ENCODE results near the gene SLC23A2.
"Not testable (repeated sequence)": the region's sequence is repeated elsewhere in the genome, so short reads cannot be mapped to it uniquely, and the experiment has no call there.

SLC23A2 gene

GRCh38 chr20:5031206-5031557 is 29.9 kb upstream of the SLC23A2 start:
- TF ChIP-seq POLR2A (IDR thresholded peaks at IDR 0.05; ENCODE audit: low read depth, low read length) (no peak), TAF1 (IDR thresholded peaks at IDR 0.05; ENCODE audit: borderline replicate concordance, low read depth, low read length) (no peak), POLR2AphosphoS5 (IDR thresholded peaks at IDR 0.05; ENCODE audit: low read depth, low read length) (no peak)
- no peak for FAIRE-seq
- no peak for DNase-seq (ENCODE audit: insufficient read length)

- FAIRE-seq, result no peak
- TF ChIP-seq POLR2A (IDR thresholded peaks at IDR 0.05; ENCODE audit: low read depth, low read length) (no peak), POLR2AphosphoS5 (IDR thresholded peaks at IDR 0.05; ENCODE audit: low read depth, low read length) (no peak), TAF1 (IDR thresholded peaks at IDR 0.05; ENCODE audit: borderline replicate concordance, low read depth, low read length) (no peak)
- DNase-seq (ENCODE audit: insufficient read length), result no peak
Observed at GRCh38 chr20:5030348-5031205, 29.3 kb upstream of the SLC23A2 start.

GRCh38 chr20:5028258-5029059 is 27.1 kb upstream of the SLC23A2 start:
- DNase-seq (ENCODE audit: insufficient read length); FAIRE-seq: not testable (repeated sequence)

GRCh38 chr20:5024982-5025381 is 23.7 kb upstream of the SLC23A2 start:
- TF ChIP-seq POLR2AphosphoS5 (IDR thresholded peaks at IDR 0.05; ENCODE audit: low read depth, low read length) (no peak), POLR2A (IDR thresholded peaks at IDR 0.05; ENCODE audit: low read depth, low read length) (no peak), TAF1 (IDR thresholded peaks at IDR 0.05; ENCODE audit: borderline replicate concordance, low read depth, low read length) (no peak)
- DNase-seq (ENCODE audit: insufficient read length) (no peak), FAIRE-seq (no peak)

GRCh38 chr20:5024103-5024502 is 22.8 kb upstream of the SLC23A2 start:
- FAIRE-seq, result no peak
- TF ChIP-seq POLR2A (IDR thresholded peaks at IDR 0.05; ENCODE audit: low read depth, low read length) (no peak), POLR2AphosphoS5 (IDR thresholded peaks at IDR 0.05; ENCODE audit: low read depth, low read length) (no peak), TAF1 (IDR thresholded peaks at IDR 0.05; ENCODE audit: borderline replicate concordance, low read depth, low read length) (no peak)

GRCh38 chr20:5023171-5023570 is 21.9 kb upstream of the SLC23A2 start:
- not testable (repeated sequence) for FAIRE-seq; DNase-seq (ENCODE audit: insufficient read length)

More at GRCh38 chr20:5024103-5024502, 22.8 kb upstream of the SLC23A2 start:
- DNase-seq (ENCODE audit: insufficient read length), result no peak

GRCh38 chr20:5020760-5021159 is 19.4 kb upstream of the SLC23A2 start:
- FAIRE-seq, result no peak
- no peak for DNase-seq (ENCODE audit: insufficient read length)
- no peak for TF ChIP-seq POLR2AphosphoS5 (IDR thresholded peaks at IDR 0.05; ENCODE audit: low read depth, low read length)
- no peak for TF ChIP-seq TAF1 (IDR thresholded peaks at IDR 0.05; ENCODE audit: borderline replicate concordance, low read depth, low read length)
- TF ChIP-seq POLR2A (IDR thresholded peaks at IDR 0.05; ENCODE audit: low read depth, low read length), result no peak

GRCh38 chr20:5013682-5014447 is 12.6 kb upstream of the SLC23A2 start:
- FAIRE-seq (no peak), DNase-seq (ENCODE audit: insufficient read length) (no peak)
- TF ChIP-seq POLR2AphosphoS5 (IDR thresholded peaks at IDR 0.05; ENCODE audit: low read depth, low read length) (no peak), POLR2A (IDR thresholded peaks at IDR 0.05; ENCODE audit: low read depth, low read length) (no peak)

- no peak for TF ChIP-seq POLR2AphosphoS5 (IDR thresholded peaks at IDR 0.05; ENCODE audit: low read depth, low read length)
- no peak for TF ChIP-seq POLR2A (IDR thresholded peaks at IDR 0.05; ENCODE audit: low read depth, low read length)
- no peak for TF ChIP-seq TAF1 (IDR thresholded peaks at IDR 0.05; ENCODE audit: borderline replicate concordance, low read depth, low read length)
- no peak for FAIRE-seq
- no peak for DNase-seq (ENCODE audit: insufficient read length)
Observed at GRCh38 chr20:5008759-5009158, 7.4 kb upstream of the SLC23A2 start.

GRCh38 chr20:5005326-5005725 is 4.0 kb upstream of the SLC23A2 start:
- DNase-seq (ENCODE audit: insufficient read length) (no peak), FAIRE-seq (no peak)
- TF ChIP-seq TAF1 (IDR thresholded peaks at IDR 0.05; ENCODE audit: borderline replicate concordance, low read depth, low read length) (no peak), POLR2A (IDR thresholded peaks at IDR 0.05; ENCODE audit: low read depth, low read length) (no peak), POLR2AphosphoS5 (IDR thresholded peaks at IDR 0.05; ENCODE audit: low read depth, low read length) (no peak)

- FAIRE-seq; DNase-seq (ENCODE audit: insufficient read length): not testable (repeated sequence)
Observed at GRCh38 chr20:5004825-5005224, 3.5 kb upstream of the SLC23A2 start.

GRCh38 chr20:5003626-5004025 is 2.3 kb upstream of the SLC23A2 start:
- FAIRE-seq (no peak), DNase-seq (ENCODE audit: insufficient read length) (no peak)
- TF ChIP-seq POLR2A (IDR thresholded peaks at IDR 0.05; ENCODE audit: low read depth, low read length) (no peak), TAF1 (IDR thresholded peaks at IDR 0.05; ENCODE audit: borderline replicate concordance, low read depth, low read length) (no peak), POLR2AphosphoS5 (IDR thresholded peaks at IDR 0.05; ENCODE audit: low read depth, low read length) (no peak)

All from GM12892 (cell line).